HepG2 (cell line): Measurements from ENCODE around the gene IL1B. TPM values are rescaled to one million over a fixed set of nuclear protein-coding genes. Genes with fewer than 3 reads are reported as not detected.

Experiments
- ARID3A ChIP-seq: IDR thresholded peaks from 2 replicates; pipeline ENCODE4 v1.6.1; 2012; ENCODE audit warnings: low read depth, low read length, improper control_type of control experiment
- ATM ChIP-seq: fragments of 450-650 bp; IDR thresholded peaks from 2 replicates; pipeline ENCODE4 v1.7.1; 2017; ENCODE audit warnings: mild to moderate bottlenecking, borderline replicate concordance
- FIP1L1 ChIP-seq: fragments of 200-400 bp; formaldehyde crosslinking; IDR thresholded peaks from 2 replicates; pipeline ENCODE4 v1.6.1; 2018; ENCODE audit warnings: low read depth, mild to moderate bottlenecking, low read length, moderate library complexity, borderline replicate concordance; ENCODE audit not compliant: insufficient read depth
- GATAD2A ChIP-seq: IDR thresholded peaks from 2 replicates; pipeline ENCODE4 v1.6.1; 2016
- YEATS4 ChIP-seq: sonication (generic); formaldehyde crosslinking; IDR thresholded peaks from 2 replicates; pipeline ENCODE4 v1.4.0; 2020; ENCODE audit warnings: missing genetic modification reagents, borderline replicate concordance
- ZBTB8A ChIP-seq: sonication (generic); formaldehyde crosslinking; IDR thresholded peaks from 2 replicates; pipeline ENCODE4 v1.4.0; 2020; ENCODE audit warnings: mild to moderate bottlenecking, low read depth, missing genetic modification reagents, borderline replicate concordance
- ZNF468 ChIP-seq: sonication (generic); formaldehyde crosslinking; IDR thresholded peaks from 2 replicates; pipeline ENCODE4 v1.8.0; 2022; ENCODE audit warnings: mild to moderate bottlenecking, moderate library complexity, missing genetic modification reagents
- ZNF781 ChIP-seq: sonication (generic); formaldehyde crosslinking; IDR thresholded peaks from 2 replicates; pipeline ENCODE4 v1.5.1; 2020; ENCODE audit warnings: borderline replicate concordance, mild to moderate bottlenecking, missing genetic modification reagents; ENCODE audit errors: not compliant biosample characterization
- ZNF788 ChIP-seq: sonication (generic); formaldehyde crosslinking; IDR thresholded peaks from 2 replicates; pipeline ENCODE4 v1.5.0; 2020; ENCODE audit warnings: mild to moderate bottlenecking, missing genetic modification reagents, borderline replicate concordance
- polyA plus RNA-seq, 8 experiments: library from polyadenylated mRNA; depleted of rRNA in 3 of 8; stranded (reverse) in 7 of 8; unstranded in 1 of 8; fragments of >200 nt; fragmentation: Illumina TruSeq in 4 of 8; extraction: Trizol in 4 of 8; gene quantifications; 2 replicates each; pipeline versions ENCODE4 v1.2.1 to v1.2.3, GENCODE V29; 2011 to 2016; ENCODE audit warnings: low read depth in 4 of 8, missing spikeins in 1 of 8, mixed read lengths in 1 of 8; ENCODE audit not compliant: insufficient read depth in 1 of 8
- total RNA-seq, 5 experiments: library from RNA; depleted of rRNA; stranded (reverse); fragments of >200 nt; fragmentation: Illumina TruSeq; extraction: Trizol; gene quantifications; 2 replicates each; pipeline ENCODE4 v1.2.3, GENCODE V29; 2016; ENCODE audit warnings: low read depth in 1 of 5
- TF ChIP-seq, protein P1 (sequence below): sonication (generic); formaldehyde crosslinking; conservative IDR thresholded peaks from 2 replicates; pipeline ENCODE4 v1.4.0; 2020; ENCODE audit warnings: mild to moderate bottlenecking, missing genetic modification reagents, moderate library complexity

Gene IL1B
- total and polyA plus RNA-seq, 2 of the 13 experiments (the other 11 are each of a cell fraction or from before 2014, with no cell fraction given) = 0.18 TPM; not detected in 1

DNA sequence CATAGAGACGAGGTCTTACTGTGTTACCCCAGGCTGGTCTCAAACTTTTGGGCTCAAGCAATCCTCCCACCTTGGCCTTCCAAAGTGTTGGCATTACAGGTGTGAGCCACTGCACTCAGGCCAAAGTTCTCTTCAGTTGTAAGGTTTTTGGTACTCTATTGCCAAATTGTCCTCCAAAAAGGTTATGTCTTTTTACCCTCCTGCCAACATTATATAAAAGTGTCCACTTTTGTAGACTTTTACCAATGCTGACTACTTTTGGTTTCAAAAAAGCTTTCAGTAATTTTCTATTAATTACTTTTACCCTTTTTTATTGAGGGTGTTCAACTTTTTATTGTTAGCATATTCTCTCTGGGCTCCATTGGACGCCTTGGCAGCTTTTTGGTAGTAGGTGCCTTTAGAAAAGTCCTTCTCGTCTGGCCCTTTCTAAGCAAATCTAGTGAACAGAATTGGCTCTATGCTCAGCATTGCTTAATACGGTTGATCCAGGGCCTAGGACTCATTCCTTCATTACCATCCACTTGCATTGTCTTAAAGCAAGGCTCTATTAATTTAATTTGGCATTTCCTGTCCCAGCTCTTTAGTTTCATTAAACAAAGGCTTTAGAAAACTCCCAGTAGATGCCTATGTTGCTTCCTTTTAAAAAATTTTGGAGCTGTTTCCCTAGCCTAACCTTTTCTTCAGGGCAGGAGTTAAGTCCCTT lies 35.5 kb downstream of the IL1B start (continued):
- TF ChIP-seq ARID3A = no peak
- no peak for TF ChIP-seq GATAD2A (CRISPR knock-in tag)
- no peak for TF ChIP-seq YEATS4 (CRISPR knock-in tag)
- TF ChIP-seq ZNF468 (CRISPR knock-in tag) = no peak
- TF ChIP-seq FIP1L1 = no peak
- no peak for TF ChIP-seq ZNF781
- no peak for TF ChIP-seq ZNF788 (CRISPR knock-in tag)
- no peak for TF ChIP-seq ATM
- TF ChIP-seq, protein P1, sequence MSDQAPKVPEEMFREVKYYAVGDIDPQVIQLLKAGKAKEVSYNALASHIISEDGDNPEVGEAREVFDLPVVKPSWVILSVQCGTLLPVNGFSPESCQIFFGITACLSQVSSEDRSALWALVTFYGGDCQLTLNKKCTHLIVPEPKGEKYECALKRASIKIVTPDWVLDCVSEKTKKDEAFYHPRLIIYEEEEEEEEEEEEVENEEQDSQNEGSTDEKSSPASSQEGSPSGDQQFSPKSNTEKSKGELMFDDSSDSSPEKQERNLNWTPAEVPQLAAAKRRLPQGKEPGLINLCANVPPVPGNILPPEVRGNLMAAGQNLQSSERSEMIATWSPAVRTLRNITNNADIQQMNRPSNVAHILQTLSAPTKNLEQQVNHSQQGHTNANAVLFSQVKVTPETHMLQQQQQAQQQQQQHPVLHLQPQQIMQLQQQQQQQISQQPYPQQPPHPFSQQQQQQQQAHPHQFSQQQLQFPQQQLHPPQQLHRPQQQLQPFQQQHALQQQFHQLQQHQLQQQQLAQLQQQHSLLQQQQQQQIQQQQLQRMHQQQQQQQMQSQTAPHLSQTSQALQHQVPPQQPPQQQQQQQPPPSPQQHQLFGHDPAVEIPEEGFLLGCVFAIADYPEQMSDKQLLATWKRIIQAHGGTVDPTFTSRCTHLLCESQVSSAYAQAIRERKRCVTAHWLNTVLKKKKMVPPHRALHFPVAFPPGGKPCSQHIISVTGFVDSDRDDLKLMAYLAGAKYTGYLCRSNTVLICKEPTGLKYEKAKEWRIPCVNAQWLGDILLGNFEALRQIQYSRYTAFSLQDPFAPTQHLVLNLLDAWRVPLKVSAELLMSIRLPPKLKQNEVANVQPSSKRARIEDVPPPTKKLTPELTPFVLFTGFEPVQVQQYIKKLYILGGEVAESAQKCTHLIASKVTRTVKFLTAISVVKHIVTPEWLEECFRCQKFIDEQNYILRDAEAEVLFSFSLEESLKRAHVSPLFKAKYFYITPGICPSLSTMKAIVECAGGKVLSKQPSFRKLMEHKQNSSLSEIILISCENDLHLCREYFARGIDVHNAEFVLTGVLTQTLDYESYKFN = no peak
- TF ChIP-seq ZBTB8A (CRISPR knock-in tag) = no peak
